WI38 (cell line): Measurements from ENCODE around the gene SLAMF1.

ENCODE experiments used
- H3K4me3 ChIP-seq: 2 replicates; pipeline ENCODE4 v1.5.1; 2011; ENCODE audit warnings: low read depth, mild to moderate bottlenecking, control low read depth, low read length
- TF ChIP-seq, protein P1 (sequence below): IDR thresholded peaks from 2 replicates; pipeline ENCODE4 v1.5.1; 2012; ENCODE audit warnings: low read depth, mild to moderate bottlenecking, control low read depth, low read length

Gene SLAMF1

DNA sequence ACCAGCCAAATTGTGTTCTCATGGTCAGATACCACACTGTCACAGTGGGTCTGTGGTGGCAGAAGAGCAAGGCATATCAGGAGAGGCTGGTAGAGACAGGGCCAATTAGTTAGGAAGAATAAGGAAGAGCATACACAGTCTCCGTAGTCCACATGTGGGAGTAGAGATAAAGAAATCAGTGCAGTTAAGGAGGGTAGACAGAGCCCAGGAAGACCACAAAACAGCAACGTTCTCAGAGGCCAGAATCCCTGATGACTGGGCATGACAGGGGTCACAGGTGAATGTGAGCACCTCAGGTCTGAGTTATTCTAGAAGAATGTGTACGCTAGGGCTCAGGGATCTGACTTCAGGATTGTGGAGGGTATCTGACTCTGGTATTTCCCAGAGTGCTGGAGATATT, 33.0 kb upstream of the SLAMF1 start:
- H3K4me3 ChIP-seq, result no peak overlapping the region
- TF ChIP-seq, protein P1, sequence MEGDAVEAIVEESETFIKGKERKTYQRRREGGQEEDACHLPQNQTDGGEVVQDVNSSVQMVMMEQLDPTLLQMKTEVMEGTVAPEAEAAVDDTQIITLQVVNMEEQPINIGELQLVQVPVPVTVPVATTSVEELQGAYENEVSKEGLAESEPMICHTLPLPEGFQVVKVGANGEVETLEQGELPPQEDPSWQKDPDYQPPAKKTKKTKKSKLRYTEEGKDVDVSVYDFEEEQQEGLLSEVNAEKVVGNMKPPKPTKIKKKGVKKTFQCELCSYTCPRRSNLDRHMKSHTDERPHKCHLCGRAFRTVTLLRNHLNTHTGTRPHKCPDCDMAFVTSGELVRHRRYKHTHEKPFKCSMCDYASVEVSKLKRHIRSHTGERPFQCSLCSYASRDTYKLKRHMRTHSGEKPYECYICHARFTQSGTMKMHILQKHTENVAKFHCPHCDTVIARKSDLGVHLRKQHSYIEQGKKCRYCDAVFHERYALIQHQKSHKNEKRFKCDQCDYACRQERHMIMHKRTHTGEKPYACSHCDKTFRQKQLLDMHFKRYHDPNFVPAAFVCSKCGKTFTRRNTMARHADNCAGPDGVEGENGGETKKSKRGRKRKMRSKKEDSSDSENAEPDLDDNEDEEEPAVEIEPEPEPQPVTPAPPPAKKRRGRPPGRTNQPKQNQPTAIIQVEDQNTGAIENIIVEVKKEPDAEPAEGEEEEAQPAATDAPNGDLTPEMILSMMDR, result no peak

DNA sequence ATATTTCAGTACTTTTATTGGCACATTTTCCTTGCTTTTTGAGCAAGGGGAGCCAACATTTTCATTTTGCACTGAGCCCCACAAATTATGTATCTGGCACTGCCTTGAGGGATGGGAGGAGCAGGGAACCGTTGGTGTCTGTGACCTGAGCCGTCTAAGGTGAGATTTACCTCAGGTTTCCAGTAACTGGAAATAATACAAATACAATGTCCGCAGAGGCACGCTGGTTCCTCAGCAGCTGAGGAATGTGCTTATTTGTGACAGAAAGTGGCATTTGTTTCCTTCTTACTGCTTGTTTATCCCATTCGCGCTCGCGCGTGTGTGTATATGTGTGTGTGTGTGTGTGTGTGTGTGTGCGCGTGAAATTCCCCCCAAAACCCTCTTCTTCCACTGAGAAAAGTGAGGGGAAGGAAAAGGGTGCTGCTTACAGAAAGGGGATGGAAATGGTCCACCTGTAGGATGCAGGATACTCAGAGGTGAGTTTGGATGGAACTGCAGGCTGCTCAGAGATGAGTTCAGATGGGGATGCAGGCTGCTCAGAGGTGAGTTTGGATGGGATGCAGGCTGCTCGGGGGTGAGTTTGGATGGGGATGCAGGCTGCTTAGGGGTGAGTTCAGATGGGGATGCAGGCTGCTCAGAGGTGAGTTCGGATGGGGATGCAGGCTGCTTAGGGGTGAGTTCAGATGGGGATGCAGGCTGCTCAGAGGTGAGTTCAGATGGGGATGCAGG, 30.2 kb upstream of the SLAMF1 start:
- no peak overlapping the region for H3K4me3 ChIP-seq
- TF ChIP-seq, protein P1, result no peak

GRCh38 chr1:160675641-160676410, 29.0 kb upstream of the SLAMF1 start:
- TF ChIP-seq, protein P1, result peak; percentile 68
- no peak overlapping the region for H3K4me3 ChIP-seq

GRCh38 chr1:160674415-160674814, 27.6 kb upstream of the SLAMF1 start:
- TF ChIP-seq, protein P1, result no peak
- no peak overlapping the region for H3K4me3 ChIP-seq

DNA sequence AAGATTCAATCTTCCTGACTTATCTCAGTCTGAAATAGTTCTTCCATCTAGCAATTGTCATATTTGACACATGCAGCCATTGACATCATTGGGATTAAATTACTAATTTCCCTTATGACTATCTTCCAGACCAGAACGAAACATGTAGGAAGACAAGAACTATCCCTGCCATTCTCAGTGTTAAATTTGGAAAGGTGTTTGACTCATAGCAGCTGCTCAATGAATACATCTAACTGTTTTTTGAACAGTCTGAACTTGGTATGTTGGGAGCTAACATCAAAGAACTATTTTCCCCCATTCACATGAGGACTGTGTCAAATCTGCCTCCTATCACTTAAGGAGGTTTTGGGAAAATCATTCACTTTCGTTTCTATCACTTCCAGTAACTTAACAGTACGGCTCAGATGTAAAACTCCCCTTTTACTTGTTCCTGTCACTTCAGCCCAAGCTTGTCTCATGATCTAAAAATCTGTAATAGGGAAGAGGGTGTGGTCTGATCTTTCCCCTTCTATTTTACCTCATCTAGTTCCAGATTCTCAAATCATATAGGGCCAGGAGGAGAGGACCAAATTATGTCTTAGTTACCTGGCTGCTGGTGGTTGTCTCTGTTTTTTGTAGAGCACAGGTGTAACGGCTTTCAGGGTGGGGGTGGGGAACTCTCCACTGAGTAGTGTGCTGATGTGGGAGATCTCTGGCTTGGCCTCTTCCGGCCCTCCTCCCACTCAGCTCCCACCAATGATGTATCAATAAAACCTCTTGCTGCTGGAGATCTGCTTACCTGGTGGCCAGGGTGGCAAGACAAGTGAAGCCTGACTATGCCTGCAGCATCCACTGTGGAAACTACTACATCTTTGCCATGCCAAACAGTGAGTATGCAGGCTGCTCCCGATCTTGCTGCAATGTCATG, 26.2 kb upstream of the SLAMF1 start:
- no peak overlapping the region for H3K4me3 ChIP-seq
- TF ChIP-seq, protein P1, result no peak

DNA sequence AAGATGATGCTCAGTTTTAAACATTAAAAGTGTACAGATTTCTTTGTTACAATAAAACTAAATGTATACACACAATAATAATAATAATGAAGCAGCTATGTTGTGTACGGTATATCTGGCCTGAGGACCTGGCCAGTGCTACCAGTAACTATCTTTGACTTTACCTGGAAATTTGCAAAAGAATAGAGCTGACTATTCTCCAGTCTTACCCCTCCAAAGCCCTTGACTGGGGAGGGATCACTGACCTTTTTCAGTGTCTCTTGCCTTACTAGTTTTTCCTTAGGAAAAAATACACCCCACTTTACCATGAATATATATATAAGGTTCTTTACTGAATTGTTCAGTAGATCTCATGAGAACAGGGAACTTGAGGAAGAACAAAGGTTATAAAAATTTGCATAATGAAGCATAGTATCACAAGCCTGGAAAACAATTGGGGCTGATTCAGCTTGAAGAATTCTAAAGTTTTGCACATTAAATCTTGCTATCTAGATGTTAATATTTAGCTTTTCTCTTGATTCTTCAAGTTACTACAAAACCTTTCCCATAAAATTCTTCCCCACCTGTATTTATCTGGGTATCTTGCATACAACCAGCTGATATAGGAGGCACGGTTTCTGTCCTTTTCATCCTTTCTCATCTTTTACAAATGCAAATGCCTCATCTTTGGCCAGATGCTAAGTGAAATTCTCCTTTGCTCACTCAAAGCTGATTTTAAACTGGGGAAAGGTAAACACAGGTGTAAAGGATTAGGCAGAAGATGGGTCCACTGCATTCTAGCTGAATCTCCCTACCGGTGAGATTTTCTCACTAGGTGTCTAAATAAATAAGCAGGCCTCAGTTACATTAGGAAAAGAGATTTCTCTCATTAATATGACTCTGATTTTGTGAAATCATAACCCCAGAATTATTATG, 25.0 kb upstream of the SLAMF1 start:
- H3K4me3 ChIP-seq, result no peak overlapping the region

More for the DNA sequence above, 25.0 kb upstream of the SLAMF1 start:
- TF ChIP-seq, protein P1, result no peak
